ENCODE results near the gene C16orf74. TPM values are rescaled to one million over a fixed set of nuclear protein-coding genes. Genes with fewer than 3 reads are reported as not detected.

C16orf74 gene
- total and polyA plus RNA-seq, 2 of the 8 experiments (the other 6 are each of a cell fraction or from before 2014, with no cell fraction given) = 7.3 to 9.3 TPM

DNA sequence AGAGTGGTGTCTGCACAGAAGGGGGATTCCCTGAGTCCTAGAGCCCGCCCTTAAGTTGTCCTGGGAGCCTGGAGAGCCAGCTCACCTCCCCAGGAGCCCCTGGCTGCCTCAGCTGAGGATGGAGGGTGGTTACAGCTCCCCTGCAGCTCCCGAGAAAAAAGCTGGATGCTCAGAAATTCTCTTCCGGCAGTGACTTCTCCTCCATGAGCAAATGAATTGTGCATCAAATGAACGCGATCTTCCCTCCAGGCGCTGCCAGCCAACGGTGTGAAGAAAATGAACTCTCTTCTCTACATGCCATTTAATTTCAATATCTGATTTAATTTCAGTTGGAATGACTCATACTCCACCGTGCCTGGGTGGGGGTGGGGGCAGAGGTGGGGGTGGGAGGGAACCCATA, 14.3 kb upstream of the C16orf74 start:
- 90% methylated on average over 8 of the region's 8 CpGs; no CpG with 5 or more reads in 1 of the 2 experiments for WGBS, 2 experiments (ENCODE audit: extremely low coverage in 1 of 2, insufficient coverage in 1 of 2, insufficient read length in 1 of 2, insufficient replicate concordance in 2 of 2, low coverage in 1 of 2, low lambda C conversion rate in 2 of 2, missing lambda C conversion rate in 1 of 2)
- FAIRE-seq = no peak
- TF ChIP-seq SP2 (IDR thresholded peaks at IDR 0.05; ENCODE audit: low read length) (no peak), CHD1 (IDR thresholded peaks at IDR 0.05; ENCODE audit: low read depth, low read length) (no peak), TBP (IDR thresholded peaks at IDR 0.05; ENCODE audit: low read depth, low read length) (no peak), CTBP2 (IDR thresholded peaks at IDR 0.05; ENCODE audit: borderline replicate concordance, insufficient read depth, insufficient read length, low read length) (no peak), JUND (IDR thresholded peaks at IDR 0.05; ENCODE audit: low read length) (no peak), GTF2F1 (IDR thresholded peaks at IDR 0.05; ENCODE audit: borderline replicate concordance, low read depth, low read length) (no peak)
- TF ChIP-seq, protein P1, sequence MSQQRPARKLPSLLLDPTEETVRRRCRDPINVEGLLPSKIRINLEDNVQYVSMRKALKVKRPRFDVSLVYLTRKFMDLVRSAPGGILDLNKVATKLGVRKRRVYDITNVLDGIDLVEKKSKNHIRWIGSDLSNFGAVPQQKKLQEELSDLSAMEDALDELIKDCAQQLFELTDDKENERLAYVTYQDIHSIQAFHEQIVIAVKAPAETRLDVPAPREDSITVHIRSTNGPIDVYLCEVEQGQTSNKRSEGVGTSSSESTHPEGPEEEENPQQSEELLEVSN (IDR thresholded peaks at IDR 0.05) = no peak
- Histone ChIP-seq H4K5ac (ENCODE audit: insufficient read length, low read depth, low read length) (no peak overlapping the region), H3K4me1 (replicated peaks in 1 of 4; ENCODE audit: control insufficient read depth in 3 of 4, insufficient read depth in 4 of 4, low read length in 3 of 4) (peaks cover 0 to 20% (median 10%) of the 10 kb centered on the region in 4 experiments; a peak in 5 of 7 replicates), H3K36me3 (ENCODE audit: control insufficient read depth in 2 of 4, insufficient read depth in 4 of 4, low read length in 3 of 4) (no peaks in the 10 kb centered on the region), H4K91ac (replicated peaks; ENCODE audit: insufficient read length, low read length) (no peak overlapping the region), H2BK20ac (ENCODE audit: low read length) (no peak overlapping the region), H2BK12ac (ENCODE audit: low read depth, low read length) (no peak overlapping the region), H4K20me1 (replicated peaks in 1 of 2; ENCODE audit: control insufficient read depth in 1 of 2, insufficient read depth in 2 of 2, low read length in 2 of 2) (no peaks in the 10 kb centered on the region), H2BK120ac (replicated peaks; ENCODE audit: low read depth, low read length) (no peak overlapping the region), H3K4ac (replicated peaks; ENCODE audit: insufficient read length, low read depth, low read length) (no peak overlapping the region), H4K8ac (ENCODE audit: extremely low read depth, insufficient read depth, low read length) (no peak overlapping the region), H3K9ac (replicated peaks in 1 of 4; ENCODE audit: extremely low read depth in 1 of 4, low read depth in 3 of 4, low read length in 3 of 4) (no peak overlapping the region), H3K23me2 (ENCODE audit: low read depth, low read length) (no peaks in the 10 kb centered on the region), H2AK5ac (ENCODE audit: low read depth, low read length) (no peak overlapping the region), H3K56ac (replicated peaks; ENCODE audit: insufficient read length, low read depth, low read length) (no peak overlapping the region), H3K23ac (ENCODE audit: insufficient read length) (no peak overlapping the region), H3K4me2 (ENCODE audit: insufficient read depth in 1 of 2, low read depth in 2 of 2, low read length in 2 of 2) (no peak overlapping the region), H3K27ac (ENCODE audit: low read depth, low read length) (no peak overlapping the region), H3K14ac (ENCODE audit: insufficient read length) (no peak overlapping the region), H3K27me3 (replicated peaks in 1 of 4; ENCODE audit: control insufficient read depth in 3 of 4, extremely low read depth in 1 of 4, insufficient read depth in 3 of 4, low read length in 3 of 4) (peaks cover 0 to 2% (median 0%) of the 10 kb centered on the region in 4 experiments; a peak in 1 of 7 replicates), H2AFZ (ENCODE audit: low read length) (no peak overlapping the region), H2BK15ac (ENCODE audit: low read length) (no peak overlapping the region), H3K9me3 (ENCODE audit: insufficient read depth in 2 of 2, low read depth in 1 of 2, low read length in 1 of 2) (no peaks in the 10 kb centered on the region), H3K18ac (ENCODE audit: extremely low read depth, low read length) (no peak overlapping the region), H3K79me2 (ENCODE audit: control insufficient read depth in 1 of 2, insufficient read depth in 2 of 2, low read length in 2 of 2) (no peaks in the 10 kb centered on the region), H3K4me3 (ENCODE audit: extremely low read depth in 1 of 4, insufficient read depth in 2 of 4, low read depth in 3 of 4, low read length in 4 of 4) (no peak overlapping the region), H3K79me1 (ENCODE audit: low read depth, low read length) (peaks cover 3% of the 10 kb centered on the region; the same call in 1 of the 2 replicates), H2BK5ac (ENCODE audit: low read depth, low read length) (no peak overlapping the region)
- no peak for DNase-seq (ENCODE audit: low read depth in 1 of 2, low spot score in 2 of 2)
- POLR2A ChIA-PET (ENCODE audit: partially characterized antibody) = interaction anchor here (0.6 to 1.5 kb wide), 3 partner anchors 12 to 29 kb away, joined by 3 to 4 read pairs (median 3); no protein-coding TSS in a partner anchor
- CTCF ChIA-PET (ENCODE audit: partially characterized antibody) = interaction anchor here (0.6 to 1.4 kb wide), 3 partner anchors 11 to 466 kb away, joined by 3 read pairs; no protein-coding TSS in a partner anchor
